Stomach (tissue), 4 donors: Measurements from ENCODE around the gene NTM.

Experiments
- EP300 ChIP-seq: sonication (generic); formaldehyde crosslinking; IDR thresholded peaks from one replicate; pipeline ENCODE4 v1.6.1; 2017; ENCODE audit warnings: antibody characterized with exemption
- TF ChIP-seq, protein P1 (sequence below), 7 experiments: fragments of 450-650 bp in 4 of 7; fragments of 200-600 bp in 3 of 7; sonication (generic) in 3 of 7; IDR thresholded peaks; one replicate each; pipeline ENCODE4 v1.5.1; 2016 to 2019; ENCODE audit warnings: antibody characterized with exemption in 7 of 7, control low read depth in 2 of 7, mild to moderate bottlenecking in 1 of 7

DNA sequence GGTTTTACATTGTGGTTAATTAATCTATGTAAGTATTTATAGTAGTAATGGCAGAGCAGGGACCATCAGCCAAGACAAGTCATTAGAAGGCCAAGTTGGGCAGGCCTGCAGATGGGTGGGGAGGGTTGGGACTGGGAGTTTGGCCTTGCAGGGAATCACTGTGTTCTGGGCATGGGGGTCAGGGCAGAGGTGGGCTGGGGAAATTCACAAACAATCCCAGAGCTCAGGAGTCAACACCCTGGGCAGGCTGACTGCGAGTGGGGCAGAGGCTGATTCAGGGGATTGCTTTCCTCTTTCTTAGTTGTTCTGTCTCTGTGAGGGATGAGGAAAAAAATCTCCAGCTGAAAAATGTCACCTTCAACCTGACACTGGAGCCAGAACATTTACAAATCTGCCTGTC lies 322.5 kb downstream of the NTM start:
- TF ChIP-seq, protein P1, sequence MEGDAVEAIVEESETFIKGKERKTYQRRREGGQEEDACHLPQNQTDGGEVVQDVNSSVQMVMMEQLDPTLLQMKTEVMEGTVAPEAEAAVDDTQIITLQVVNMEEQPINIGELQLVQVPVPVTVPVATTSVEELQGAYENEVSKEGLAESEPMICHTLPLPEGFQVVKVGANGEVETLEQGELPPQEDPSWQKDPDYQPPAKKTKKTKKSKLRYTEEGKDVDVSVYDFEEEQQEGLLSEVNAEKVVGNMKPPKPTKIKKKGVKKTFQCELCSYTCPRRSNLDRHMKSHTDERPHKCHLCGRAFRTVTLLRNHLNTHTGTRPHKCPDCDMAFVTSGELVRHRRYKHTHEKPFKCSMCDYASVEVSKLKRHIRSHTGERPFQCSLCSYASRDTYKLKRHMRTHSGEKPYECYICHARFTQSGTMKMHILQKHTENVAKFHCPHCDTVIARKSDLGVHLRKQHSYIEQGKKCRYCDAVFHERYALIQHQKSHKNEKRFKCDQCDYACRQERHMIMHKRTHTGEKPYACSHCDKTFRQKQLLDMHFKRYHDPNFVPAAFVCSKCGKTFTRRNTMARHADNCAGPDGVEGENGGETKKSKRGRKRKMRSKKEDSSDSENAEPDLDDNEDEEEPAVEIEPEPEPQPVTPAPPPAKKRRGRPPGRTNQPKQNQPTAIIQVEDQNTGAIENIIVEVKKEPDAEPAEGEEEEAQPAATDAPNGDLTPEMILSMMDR (IDR thresholded peaks at IDR 0.05) = no peak
- no peak for TF ChIP-seq EP300
